Measurements from ENCODE around the gene TTLL11. TPM values are rescaled to one million over a fixed set of nuclear protein-coding genes. Genes with fewer than 3 reads are reported as not detected.

TTLL11 gene
- total RNA-seq, 2 donors from 2014 or later: 2.3 to 4.2 TPM

GRCh38 chr9:121840838-121841760 is 252.0 kb downstream of the TTLL11 start:
- Mint-ChIP-seq H3K4me3 (no peak overlapping the region), H3K36me3 (ENCODE audit: low read depth) (no peaks in the 10 kb centered on the region), H3K27ac (no peak overlapping the region), H3K27me3 (peaks cover 4% of the 10 kb centered on the region), H3K4me1 (no peaks in the 10 kb centered on the region)
- ATAC-seq: no peak
- DNase-seq: no peak
- no peaks in the 10 kb centered on the region for H3K9me3 ChIP-seq (ENCODE audit: control insufficient read depth, low read length, poor library complexity, severe bottlenecking)

GRCh38 chr9:121839726-121840500 is 253.2 kb downstream of the TTLL11 start:
- ATAC-seq (no peak), DNase-seq (no peak)
- no peaks in the 10 kb centered on the region for H3K4me1 Mint-ChIP-seq
- H3K27me3 Mint-ChIP-seq: peaks cover 4% of the 10 kb centered on the region
- H3K36me3 Mint-ChIP-seq (ENCODE audit: low read depth): no peaks in the 10 kb centered on the region
- H3K4me3 Mint-ChIP-seq: no peak overlapping the region
- no peak overlapping the region for H3K27ac Mint-ChIP-seq
- no peaks in the 10 kb centered on the region for H3K9me3 ChIP-seq (ENCODE audit: control insufficient read depth, low read length, poor library complexity, severe bottlenecking)

- H3K36me3 Mint-ChIP-seq (ENCODE audit: low read depth): no peaks in the 10 kb centered on the region
- ATAC-seq (no peak), DNase-seq (no peak)
- H3K9me3 ChIP-seq (ENCODE audit: control insufficient read depth, low read length, poor library complexity, severe bottlenecking): no peaks in the 10 kb centered on the region
- peaks cover 4% of the 10 kb centered on the region for H3K27me3 Mint-ChIP-seq
- H3K4me3 Mint-ChIP-seq: no peak overlapping the region
- H3K27ac Mint-ChIP-seq: no peak overlapping the region
- H3K4me1 Mint-ChIP-seq: no peaks in the 10 kb centered on the region
These were observed 254.1 kb downstream of the TTLL11 start for GRCh38 chr9:121838746-121839669.

GRCh38 chr9:121837113-121837961 is 255.8 kb downstream of the TTLL11 start:
- Mint-ChIP-seq H3K4me3 (no peak overlapping the region), H3K27ac (no peak overlapping the region), H3K4me1 (no peaks in the 10 kb centered on the region), H3K36me3 (ENCODE audit: low read depth) (no peaks in the 10 kb centered on the region), H3K27me3 (peaks cover 4% of the 10 kb centered on the region)
- no peaks in the 10 kb centered on the region for H3K9me3 ChIP-seq (ENCODE audit: control insufficient read depth, low read length, poor library complexity, severe bottlenecking)
- DNase-seq (no peak), ATAC-seq (no peak)

- ATAC-seq: no peak
- H3K27me3 Mint-ChIP-seq: no peaks in the 10 kb centered on the region
These were observed 256.7 kb downstream of the TTLL11 start for GRCh38 chr9:121836366-121836885.

GRCh38 chr9:121835587-121836365 is 257.3 kb downstream of the TTLL11 start:
- DNase-seq (no peak), ATAC-seq (no peak)
- no peak overlapping the region for H3K27ac Mint-ChIP-seq
- no peaks in the 10 kb centered on the region for H3K9me3 ChIP-seq (ENCODE audit: control insufficient read depth, low read length, poor library complexity, severe bottlenecking)
- no peaks in the 10 kb centered on the region for H3K36me3 Mint-ChIP-seq (ENCODE audit: low read depth)
- H3K27me3 Mint-ChIP-seq: no peaks in the 10 kb centered on the region
- no peak overlapping the region for H3K4me3 Mint-ChIP-seq
- H3K4me1 Mint-ChIP-seq: no peaks in the 10 kb centered on the region

More at GRCh38 chr9:121836366-121836885, 256.7 kb downstream of the TTLL11 start:
- Mint-ChIP-seq H3K4me1 (no peaks in the 10 kb centered on the region), H3K36me3 (ENCODE audit: low read depth) (no peaks in the 10 kb centered on the region), H3K4me3 (no peak overlapping the region), H3K27ac (no peak overlapping the region)
- no peak for DNase-seq
- no peaks in the 10 kb centered on the region for H3K9me3 ChIP-seq (ENCODE audit: control insufficient read depth, low read length, poor library complexity, severe bottlenecking)

- DNase-seq (no peak), ATAC-seq (no peak)
- Mint-ChIP-seq H3K36me3 (ENCODE audit: low read depth) (no peaks in the 10 kb centered on the region), H3K4me3 (no peak overlapping the region), H3K27me3 (no peaks in the 10 kb centered on the region), H3K27ac (no peak overlapping the region), H3K4me1 (no peaks in the 10 kb centered on the region)
- no peaks in the 10 kb centered on the region for H3K9me3 ChIP-seq (ENCODE audit: control insufficient read depth, low read length, poor library complexity, severe bottlenecking)
These were observed 260.0 kb downstream of the TTLL11 start for GRCh38 chr9:121833061-121833460.

- no peak overlapping the region for H3K4me3 Mint-ChIP-seq
- H3K27ac Mint-ChIP-seq: no peak overlapping the region
- no peaks in the 10 kb centered on the region for H3K27me3 Mint-ChIP-seq
- no peaks in the 10 kb centered on the region for H3K36me3 Mint-ChIP-seq (ENCODE audit: low read depth)
- DNase-seq: no peak
- no peak for ATAC-seq
- H3K4me1 Mint-ChIP-seq: no peaks in the 10 kb centered on the region
- no peaks in the 10 kb centered on the region for H3K9me3 ChIP-seq (ENCODE audit: control insufficient read depth, low read length, poor library complexity, severe bottlenecking)
These were observed 261.2 kb downstream of the TTLL11 start for GRCh38 chr9:121831869-121832268.

- Mint-ChIP-seq H3K36me3 (ENCODE audit: low read depth) (no peaks in the 10 kb centered on the region), H3K4me3 (no peak overlapping the region), H3K27ac (no peak overlapping the region), H3K27me3 (no peaks in the 10 kb centered on the region), H3K4me1 (no peaks in the 10 kb centered on the region)
- ATAC-seq (no peak), DNase-seq (no peak)
- H3K9me3 ChIP-seq (ENCODE audit: control insufficient read depth, low read length, poor library complexity, severe bottlenecking): no peaks in the 10 kb centered on the region
These were observed 262.5 kb downstream of the TTLL11 start for GRCh38 chr9:121830441-121831140.

GRCh38 chr9:121827251-121827967 is 265.7 kb downstream of the TTLL11 start:
- ATAC-seq (no peak), DNase-seq (no peak)
- no peaks in the 10 kb centered on the region for H3K27me3 Mint-ChIP-seq
- H3K27ac Mint-ChIP-seq: no peak overlapping the region
- H3K4me1 Mint-ChIP-seq: no peaks in the 10 kb centered on the region
- no peaks in the 10 kb centered on the region for H3K36me3 Mint-ChIP-seq (ENCODE audit: low read depth)
- H3K4me3 Mint-ChIP-seq: no peak overlapping the region
- H3K9me3 ChIP-seq (ENCODE audit: control insufficient read depth, low read length, poor library complexity, severe bottlenecking): no peaks in the 10 kb centered on the region

All from T-helper 17 cell (primary cell).